Smooth muscle cell of the pulmonary artery (primary cell): ENCODE data around the gene SERTAD4. TPM values are rescaled to one million over a fixed set of nuclear protein-coding genes. Genes with fewer than 3 reads are reported as not detected.

Source experiments
- total RNA-seq: library from RNA; depleted of rRNA; stranded (reverse); fragments of >200 nt; gene quantifications from 2 replicates; pipeline ENCODE4 v1.2.3, GENCODE V29; 2014

The SERTAD4 gene
- total RNA-seq: 13.6 and 22.2 TPM in 2 replicates

GRCh38 chr1:210232511-210233215 is at the start of gene SERTAD4:
SERTAD4 (plus strand) TSS chr1:210232796; CDS start chr1:210237961, 5,165 bp downstream.

Other genes starting within 250 kb of the SERTAD4 start
- 7.1 and 11.4 TPM in 2 replicates for gene HHAT, start 96.1 kb downstream of the SERTAD4 start, total RNA-seq